Activated B cell treated with CpG ODN at 0.5 μM for 24 hours (primary cell): ENCODE results near the gene SF3A1. TPM values are rescaled to one million over a fixed set of nuclear protein-coding genes. Genes with fewer than 3 reads are reported as not detected.

ENCODE experiments used
- ATAC-seq: fragments of 200-7000 bp; cut with Tn5 transposase; one replicate; pipeline ENCODE4 v1.10.0; 2021; ENCODE audit warnings: low read depth, mild to moderate bottlenecking, moderate library complexity
- CTCF ChIA-PET: fragments of 350-600 bp; sonication (Branson Sonifier 250); formaldehyde crosslinking; loops from one replicate; lab custom pipeline; 2021; ENCODE audit warnings: antibody characterized with exemption; lab: Charles Lee
- POLR2A ChIA-PET: fragments of 350-600 bp; sonication (Branson Sonifier 250); formaldehyde crosslinking; loops from one replicate; lab custom pipeline; 2021; ENCODE audit warnings: antibody characterized with exemption; lab: Charles Lee
- DNase-seq: peaks from one replicate; pipeline ENCODE4 v3.0.0; 2022
- H3K27ac Mint-ChIP-seq: one replicate; pipeline ENCODE4 v1.8.0; 2020; ENCODE audit warnings: mixed read lengths
- H3K27me3 Mint-ChIP-seq: one replicate; pipeline ENCODE4 v1.8.0; 2021; ENCODE audit warnings: mixed read lengths
- H3K36me3 Mint-ChIP-seq: one replicate; pipeline ENCODE4 v1.8.0; 2021; ENCODE audit warnings: low read depth, mixed read lengths
- H3K4me1 Mint-ChIP-seq: one replicate; pipeline ENCODE4 v1.8.0; 2021; ENCODE audit warnings: mixed read lengths
- H3K4me3 Mint-ChIP-seq: one replicate; pipeline ENCODE4 v1.8.0; 2020; ENCODE audit warnings: mild to moderate bottlenecking, mixed read lengths
- H3K9me3 Mint-ChIP-seq: one replicate; pipeline ENCODE4 v1.8.0; 2020; ENCODE audit warnings: mixed read lengths
- intact Hi-C: fragments of 100-400 bp; cut with micrococcal nuclease; formaldehyde crosslinking; loops from one replicate; pipeline ENCODE4 v1.15.1; 2024
- total RNA-seq: library from RNA; stranded (reverse); gene quantifications from 2 replicates; pipeline ENCODE4 v1.2.3, GENCODE V29; 2022
- TF ChIP-seq, protein P1 (sequence below): fragments of 200-600 bp; IDR thresholded peaks from one replicate; pipeline ENCODE4 v1.8.0; 2022; ENCODE audit warnings: antibody characterized with exemption, mild to moderate bottlenecking

The SF3A1 gene
- total RNA-seq, 1 donor from 2014 or later, result 263 TPM

DNA sequence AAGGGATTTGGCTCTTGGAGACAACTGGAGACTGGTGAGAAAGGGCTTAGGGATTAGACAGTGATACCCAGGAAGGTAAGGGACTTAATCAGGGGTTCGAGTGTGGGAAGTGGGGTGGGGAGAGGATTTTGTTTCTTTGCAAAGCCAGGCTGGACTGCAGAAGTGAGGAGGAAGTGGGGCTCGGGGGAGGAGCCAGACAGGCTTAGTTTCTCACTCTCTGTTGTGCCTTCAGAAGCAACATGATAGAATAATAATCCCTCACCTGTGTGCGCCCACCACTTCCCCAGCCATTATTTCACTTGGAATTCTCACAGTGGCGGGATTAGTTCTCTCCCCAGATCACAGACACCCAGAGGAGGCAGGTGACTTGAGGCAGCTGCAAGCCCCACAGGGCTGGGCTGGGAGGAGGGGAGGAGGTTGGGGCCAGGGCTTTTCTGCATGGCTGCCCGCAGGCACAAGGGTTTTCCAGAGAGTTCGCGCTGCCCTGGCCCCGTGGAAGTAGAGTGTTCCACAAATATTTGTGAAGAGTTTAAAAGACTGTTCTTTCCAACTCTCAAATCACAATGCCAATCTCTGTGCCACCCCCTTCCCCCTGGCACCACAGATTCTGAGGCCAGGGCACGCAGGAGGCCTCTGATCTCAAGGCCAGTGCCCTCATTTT lies 36.1 kb upstream of the SF3A1 start:
- H3K4me3 Mint-ChIP-seq, result no peak overlapping the region
- no peak for DNase-seq
- POLR2A ChIA-PET, result interaction anchor here (0.5 to 4.8 kb wide), 4 partner anchors 32 to 529 kb away, joined by 3 to 42 read pairs (median 6); partner anchors contain the start of genes CASTOR1 and MTFP1
- H3K4me1 Mint-ChIP-seq, result peaks cover 32% of the 10 kb centered on the region
- no peaks in the 10 kb centered on the region for H3K9me3 Mint-ChIP-seq
- H3K36me3 Mint-ChIP-seq, result no peaks in the 10 kb centered on the region
- H3K27me3 Mint-ChIP-seq, result peaks cover 22% of the 10 kb centered on the region
- TF ChIP-seq, protein P1, sequence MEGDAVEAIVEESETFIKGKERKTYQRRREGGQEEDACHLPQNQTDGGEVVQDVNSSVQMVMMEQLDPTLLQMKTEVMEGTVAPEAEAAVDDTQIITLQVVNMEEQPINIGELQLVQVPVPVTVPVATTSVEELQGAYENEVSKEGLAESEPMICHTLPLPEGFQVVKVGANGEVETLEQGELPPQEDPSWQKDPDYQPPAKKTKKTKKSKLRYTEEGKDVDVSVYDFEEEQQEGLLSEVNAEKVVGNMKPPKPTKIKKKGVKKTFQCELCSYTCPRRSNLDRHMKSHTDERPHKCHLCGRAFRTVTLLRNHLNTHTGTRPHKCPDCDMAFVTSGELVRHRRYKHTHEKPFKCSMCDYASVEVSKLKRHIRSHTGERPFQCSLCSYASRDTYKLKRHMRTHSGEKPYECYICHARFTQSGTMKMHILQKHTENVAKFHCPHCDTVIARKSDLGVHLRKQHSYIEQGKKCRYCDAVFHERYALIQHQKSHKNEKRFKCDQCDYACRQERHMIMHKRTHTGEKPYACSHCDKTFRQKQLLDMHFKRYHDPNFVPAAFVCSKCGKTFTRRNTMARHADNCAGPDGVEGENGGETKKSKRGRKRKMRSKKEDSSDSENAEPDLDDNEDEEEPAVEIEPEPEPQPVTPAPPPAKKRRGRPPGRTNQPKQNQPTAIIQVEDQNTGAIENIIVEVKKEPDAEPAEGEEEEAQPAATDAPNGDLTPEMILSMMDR, result no peak
- ATAC-seq, result no peak
- H3K27ac Mint-ChIP-seq, result no peak overlapping the region
- CTCF ChIA-PET, result interaction anchor here (0.7 to 11.3 kb wide), 6 partner anchors 32 to 284 kb away, joined by 3 to 275 read pairs (median 15); partner anchors contain the start of genes CASTOR1 and MTFP1
- intact Hi-C loops, result no loop called here

DNA sequence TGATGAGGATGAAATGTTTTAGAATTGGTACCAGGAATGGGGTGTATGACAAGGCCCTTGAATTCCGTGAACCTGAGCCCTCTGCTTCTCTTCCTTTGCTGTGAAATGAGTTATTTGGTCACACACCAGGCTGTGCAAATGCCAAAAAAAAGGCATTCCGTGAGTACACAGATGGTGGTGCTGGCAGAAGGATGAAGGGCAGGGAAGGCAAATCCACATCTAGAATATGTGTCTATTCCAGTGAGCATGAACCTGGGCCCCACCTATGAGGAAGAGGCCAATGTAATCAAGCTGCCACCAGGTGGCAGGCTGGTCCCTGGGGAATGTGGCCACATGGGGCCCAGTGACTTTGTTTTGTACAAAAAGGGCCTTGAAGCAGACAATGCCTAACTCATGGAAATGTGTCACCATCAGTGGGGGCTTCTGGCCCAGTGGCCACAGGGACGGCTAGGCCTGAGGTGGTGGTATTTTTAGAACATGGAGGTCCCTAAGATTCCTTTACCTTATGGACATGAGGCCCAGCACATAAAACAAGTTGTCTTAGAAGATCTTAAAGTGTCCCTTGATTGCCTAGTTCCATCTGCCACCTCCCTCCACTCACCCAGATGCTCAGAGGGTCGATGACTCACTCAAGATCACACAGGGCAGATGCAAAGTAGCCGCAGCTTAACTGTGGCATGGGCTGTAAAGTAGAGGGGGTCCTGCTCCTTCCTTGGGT lies 34.4 kb upstream of the SF3A1 start:
- Mint-ChIP-seq H3K27ac (peak overlapping the region; percentile 86), H3K36me3 (no peaks in the 10 kb centered on the region), H3K4me3 (no peak overlapping the region), H3K27me3 (peaks cover 16% of the 10 kb centered on the region), H3K9me3 (no peaks in the 10 kb centered on the region), H3K4me1 (peaks cover 31% of the 10 kb centered on the region)
- ChIA-PET CTCF (interaction anchor here (0.9 to 11.3 kb wide), 11 partner anchors 10 to 284 kb away, joined by 3 to 275 read pairs (median 3); partner anchors contain the start of genes CASTOR1 and MTFP1), POLR2A (interaction anchor here (1.1 to 4.8 kb wide), 3 partner anchors 34 to 84 kb away, joined by 3 to 42 read pairs (median 10); partner anchors contain the start of genes CCDC157, MTFP1 and SF3A1)
- TF ChIP-seq, protein P1, result no peak
- intact Hi-C loops, result loop anchor here (1.0 kb wide), 4 partner anchors 35 to 211 kb away; no protein-coding TSS in a partner anchor
- ATAC-seq, result peak; percentile 62
- peak; percentile 71 for DNase-seq

DNA sequence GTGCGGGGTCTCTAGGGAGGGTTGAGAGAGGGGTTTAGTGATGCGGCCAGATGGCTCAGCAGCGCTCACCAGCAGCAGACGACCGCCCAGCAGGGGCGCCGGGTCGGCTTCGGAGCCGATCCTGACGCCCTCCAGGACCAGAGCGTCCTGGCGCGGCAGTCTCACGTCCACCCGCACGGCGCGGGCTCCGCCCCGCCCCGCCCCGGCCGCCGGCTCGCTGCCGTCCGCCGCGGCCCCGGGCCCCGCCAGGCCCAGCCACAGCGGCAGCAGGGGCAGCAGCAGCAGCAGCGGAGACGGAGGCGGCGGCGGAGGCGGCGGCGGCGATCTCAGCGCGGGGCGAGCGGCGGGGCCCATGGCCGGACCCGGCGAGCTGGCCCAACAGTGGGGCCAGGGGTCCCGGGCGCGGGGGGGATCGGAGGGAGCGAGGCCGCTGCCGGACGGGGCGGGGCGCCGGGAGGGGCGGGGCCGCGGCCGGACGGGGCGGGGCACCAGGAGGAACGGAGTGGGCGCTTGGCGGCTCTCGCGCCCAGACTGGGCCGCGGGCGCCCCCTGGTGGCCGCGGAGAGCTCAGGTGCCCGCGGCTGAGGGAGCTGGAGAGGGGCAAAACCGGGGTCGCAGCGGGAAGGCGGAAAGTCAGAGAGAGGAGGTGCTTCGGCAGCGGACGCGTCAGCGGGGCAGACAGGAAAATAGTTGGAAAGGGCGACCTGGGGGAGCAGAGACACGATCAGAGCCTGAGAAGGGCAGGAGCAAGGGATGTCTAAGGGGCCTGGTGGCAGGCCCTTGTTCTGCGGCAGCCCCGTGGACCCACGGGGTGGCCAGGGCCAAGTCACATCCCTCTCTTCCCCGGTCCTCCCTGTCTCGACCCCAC lies 30.5 kb upstream of the SF3A1 start, which contains the start of gene RNF215:
RNF215 (minus strand) TSS at position 452 of the 868 bp plus-strand sequence; CDS start at position 354, 98 bp downstream.
- Mint-ChIP-seq H3K4me3 (peak within 1 kb of the TSS; percentile 84), H3K27me3 (peaks cover 3% of the 10 kb centered on the region), H3K9me3 (no peaks in the 10 kb centered on the region), H3K36me3 (no peaks in the 10 kb centered on the region), H3K4me1 (peaks cover 25% of the 10 kb centered on the region), H3K27ac (peak within 1 kb of the TSS; percentile 41)
- intact Hi-C loops, result loop anchor here (1.0 kb wide), 6 partner anchors 30 to 279 kb away; partner anchors contain the start of gene CCDC157
- TF ChIP-seq, protein P1, result no peak
- peak; percentile 94 for DNase-seq
- peak; percentile 85 for ATAC-seq
- ChIA-PET POLR2A (interaction anchor here (0.8 to 1.9 kb wide), 4 partner anchors 9 to 99 kb away, joined by 4 to 41 read pairs (median 5); partner anchors contain the start of genes CASTOR1, SEC14L2 and TBC1D10A), CTCF (interaction anchor here (0.6 to 11.3 kb wide), 20 partner anchors 12 to 279 kb away, joined by 3 to 275 read pairs (median 5); partner anchors contain the start of genes CASTOR1, CCDC157 and SF3A1)

DNA sequence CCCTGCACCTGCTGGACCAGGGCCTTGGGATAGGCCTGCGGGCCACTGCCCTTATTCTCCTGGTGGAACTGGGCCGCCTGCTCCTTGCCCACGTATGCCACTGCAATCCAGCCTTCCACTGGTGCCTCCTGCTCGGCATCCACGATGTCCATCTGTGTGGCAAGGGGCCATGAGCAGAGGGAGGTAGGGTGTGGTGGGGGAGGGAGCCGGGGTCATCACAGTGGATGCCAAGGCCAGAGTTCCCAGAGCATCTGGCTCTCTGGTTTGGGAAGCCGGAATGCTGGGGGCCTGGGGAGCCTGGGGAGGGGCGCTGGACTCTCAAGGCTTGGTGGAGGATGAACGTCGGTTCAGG lies 29.9 kb upstream of the SF3A1 start:
- Mint-ChIP-seq H3K36me3 (no peaks in the 10 kb centered on the region), H3K9me3 (no peaks in the 10 kb centered on the region), H3K4me3 (peak overlapping the region; percentile 84), H3K27me3 (peaks cover 3% of the 10 kb centered on the region), H3K27ac (peak overlapping the region; percentile 41), H3K4me1 (peaks cover 20% of the 10 kb centered on the region)
- CTCF ChIA-PET, result interaction anchor here (0.9 to 11.3 kb wide), 6 partner anchors 37 to 125 kb away, joined by 3 to 275 read pairs (median 7); partner anchors contain the start of genes CASTOR1 and TBC1D10A
- no peak for DNase-seq
- POLR2A ChIA-PET, result interaction anchor here (1.0 to 1.4 kb wide), 2 partner anchors 98 kb away, joined by 4 to 41 read pairs; partner anchors contain the start of gene CASTOR1
- intact Hi-C loops, result no loop called here
- no peak for ATAC-seq
- TF ChIP-seq, protein P1, result no peak
